ENCODE results near the gene SPTB. TPM values are rescaled to one million over a fixed set of nuclear protein-coding genes. Genes with fewer than 3 reads are reported as not detected.

The SPTB gene
- total RNA-seq, 1 donor from 2014 or later, result 1.8 TPM

DNA sequence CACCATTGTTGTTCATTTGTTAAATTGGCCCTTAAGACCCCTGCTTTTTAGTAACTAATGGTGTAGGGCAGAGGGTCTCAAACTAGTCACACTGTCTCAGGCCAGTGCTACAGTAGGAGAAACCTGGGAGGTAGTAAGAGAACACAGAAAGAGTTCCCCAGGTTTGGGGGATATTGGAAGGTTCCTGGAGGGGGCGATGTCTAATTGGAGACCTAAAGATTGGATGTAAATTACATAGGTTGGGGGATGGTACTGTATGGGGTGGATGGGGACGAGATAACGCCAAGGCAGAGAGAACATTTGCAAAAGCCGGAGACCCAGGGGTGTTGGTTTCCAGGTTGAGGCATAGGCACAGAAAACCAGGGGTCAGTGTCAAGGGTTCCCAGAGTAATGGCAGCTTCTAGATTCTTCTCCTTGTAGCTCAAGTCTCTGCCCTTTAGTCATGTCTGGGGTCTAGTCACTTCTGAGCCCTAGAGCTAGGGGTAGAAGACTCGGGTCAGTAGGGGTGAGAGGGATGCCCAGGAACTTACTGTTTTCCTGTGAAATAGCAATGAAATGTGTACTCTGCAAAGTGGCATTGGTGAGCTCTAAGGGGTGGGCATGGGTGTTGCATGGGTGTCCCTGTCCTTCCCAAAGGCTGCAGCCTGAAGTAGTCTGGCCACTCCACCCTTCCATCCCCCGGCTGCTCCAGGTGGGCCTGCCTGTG is 153.7 kb downstream of the SPTB start:
- H3K4me3 ChIP-seq (ENCODE audit: low read depth, low read length), result no peak overlapping the region
- TF ChIP-seq, protein P1, sequence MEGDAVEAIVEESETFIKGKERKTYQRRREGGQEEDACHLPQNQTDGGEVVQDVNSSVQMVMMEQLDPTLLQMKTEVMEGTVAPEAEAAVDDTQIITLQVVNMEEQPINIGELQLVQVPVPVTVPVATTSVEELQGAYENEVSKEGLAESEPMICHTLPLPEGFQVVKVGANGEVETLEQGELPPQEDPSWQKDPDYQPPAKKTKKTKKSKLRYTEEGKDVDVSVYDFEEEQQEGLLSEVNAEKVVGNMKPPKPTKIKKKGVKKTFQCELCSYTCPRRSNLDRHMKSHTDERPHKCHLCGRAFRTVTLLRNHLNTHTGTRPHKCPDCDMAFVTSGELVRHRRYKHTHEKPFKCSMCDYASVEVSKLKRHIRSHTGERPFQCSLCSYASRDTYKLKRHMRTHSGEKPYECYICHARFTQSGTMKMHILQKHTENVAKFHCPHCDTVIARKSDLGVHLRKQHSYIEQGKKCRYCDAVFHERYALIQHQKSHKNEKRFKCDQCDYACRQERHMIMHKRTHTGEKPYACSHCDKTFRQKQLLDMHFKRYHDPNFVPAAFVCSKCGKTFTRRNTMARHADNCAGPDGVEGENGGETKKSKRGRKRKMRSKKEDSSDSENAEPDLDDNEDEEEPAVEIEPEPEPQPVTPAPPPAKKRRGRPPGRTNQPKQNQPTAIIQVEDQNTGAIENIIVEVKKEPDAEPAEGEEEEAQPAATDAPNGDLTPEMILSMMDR (conservative IDR thresholded peaks at IDR 0.05; ENCODE audit: low read depth, low read length), result peak; percentile 18
- DNase-seq (ENCODE audit: low read depth), result no peak

DNA sequence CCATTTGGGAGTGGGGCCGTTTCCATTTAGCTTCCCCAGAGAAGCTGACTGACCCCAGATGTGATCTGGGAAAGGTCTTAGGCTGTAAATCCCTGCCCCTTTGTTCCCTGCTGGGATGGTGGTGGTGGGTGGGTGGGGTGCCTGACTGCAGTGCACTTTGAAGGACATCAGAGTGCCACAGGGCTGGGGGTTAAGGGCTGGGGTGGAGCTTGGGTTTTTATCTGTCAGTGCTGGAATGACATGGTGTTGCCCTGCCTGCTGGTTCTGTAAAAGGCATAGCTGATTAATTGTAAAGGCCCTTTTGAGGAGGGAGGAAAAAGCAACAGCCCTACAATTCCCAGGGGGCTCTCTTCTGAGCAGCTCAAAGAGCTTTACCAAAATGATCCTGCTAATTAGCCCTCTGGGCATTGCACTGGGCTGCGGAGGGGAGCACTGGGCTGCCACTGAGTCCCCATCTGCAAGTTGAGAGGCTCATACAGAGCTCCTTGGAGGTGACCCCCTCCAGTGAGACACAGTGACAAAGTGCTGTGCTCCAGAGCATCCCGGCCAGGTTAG is 154.4 kb downstream of the SPTB start:
- no peak overlapping the region for H3K4me3 ChIP-seq (ENCODE audit: low read depth, low read length)
- no peak for DNase-seq (ENCODE audit: low read depth)
- TF ChIP-seq, protein P1 (conservative IDR thresholded peaks at IDR 0.05; ENCODE audit: low read depth, low read length), result no peak

DNA sequence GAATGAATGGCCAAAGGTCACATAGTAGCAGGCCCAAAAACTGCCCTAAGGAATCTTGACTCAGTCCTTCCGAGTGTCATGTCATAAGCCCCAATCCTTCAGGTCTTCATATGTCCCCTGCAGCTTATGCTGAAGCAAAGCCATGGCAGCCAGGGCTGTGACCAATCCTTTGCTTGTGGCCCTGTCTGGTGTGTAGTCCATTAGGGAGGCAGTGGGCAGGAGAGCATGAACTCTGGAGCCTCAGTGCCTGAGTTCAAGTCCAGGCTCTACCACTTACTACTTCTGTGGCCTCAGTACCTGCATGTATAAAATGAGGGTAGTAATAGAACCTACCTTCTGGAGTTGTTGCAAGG is 155.2 kb downstream of the SPTB start:
- H3K4me3 ChIP-seq (ENCODE audit: low read depth, low read length), result no peak overlapping the region
- TF ChIP-seq, protein P1 (conservative IDR thresholded peaks at IDR 0.05; ENCODE audit: low read depth, low read length), result no peak
- DNase-seq (ENCODE audit: low read depth), result no peak

DNA sequence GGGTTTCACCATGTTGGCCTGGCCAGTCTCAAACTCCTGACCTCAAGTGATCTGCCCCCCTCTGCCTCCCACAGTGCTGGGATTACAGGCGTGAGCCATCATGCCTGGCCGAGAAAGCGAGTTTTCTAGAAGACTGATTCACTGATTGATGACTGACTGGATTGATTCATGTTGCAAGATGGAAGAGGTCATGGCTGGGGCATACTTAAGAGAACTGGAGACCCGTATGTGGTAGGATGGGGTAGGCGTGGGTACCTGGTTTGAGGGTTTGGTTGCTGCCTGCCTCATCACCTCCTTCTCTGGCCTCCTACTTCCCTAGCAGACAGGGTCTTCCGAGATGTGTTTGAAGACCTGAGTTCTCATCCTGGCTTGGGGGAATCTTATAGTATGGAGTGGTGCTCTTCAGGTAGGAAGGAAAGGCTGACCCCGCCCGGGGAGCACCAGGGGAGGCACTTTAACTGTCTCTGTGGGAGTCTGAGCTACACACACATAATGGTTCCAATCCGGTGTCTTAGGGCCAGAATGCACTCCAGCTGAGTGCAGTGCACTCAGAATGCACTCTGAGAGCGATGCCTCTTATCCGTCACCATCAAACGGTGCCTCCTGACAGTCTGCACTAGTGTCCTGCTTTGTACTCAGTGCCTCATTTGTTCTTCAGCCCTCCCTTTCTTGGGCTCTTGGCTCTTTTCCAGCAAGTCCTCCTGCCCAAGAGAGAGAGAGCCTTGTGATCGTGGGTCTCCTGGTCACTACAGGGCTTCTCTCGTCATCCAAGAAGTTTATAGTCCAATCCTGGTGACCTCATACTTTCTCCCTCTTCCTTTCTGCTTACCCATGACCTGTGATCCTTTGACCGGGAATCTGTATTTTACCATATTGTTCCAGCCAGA is 155.8 kb downstream of the SPTB start:
- DNase-seq (ENCODE audit: low read depth), result peak; percentile 77
- TF ChIP-seq, protein P1 (conservative IDR thresholded peaks at IDR 0.05; ENCODE audit: low read depth, low read length), result no peak
- H3K4me3 ChIP-seq (ENCODE audit: low read depth, low read length), result no peak overlapping the region

DNA sequence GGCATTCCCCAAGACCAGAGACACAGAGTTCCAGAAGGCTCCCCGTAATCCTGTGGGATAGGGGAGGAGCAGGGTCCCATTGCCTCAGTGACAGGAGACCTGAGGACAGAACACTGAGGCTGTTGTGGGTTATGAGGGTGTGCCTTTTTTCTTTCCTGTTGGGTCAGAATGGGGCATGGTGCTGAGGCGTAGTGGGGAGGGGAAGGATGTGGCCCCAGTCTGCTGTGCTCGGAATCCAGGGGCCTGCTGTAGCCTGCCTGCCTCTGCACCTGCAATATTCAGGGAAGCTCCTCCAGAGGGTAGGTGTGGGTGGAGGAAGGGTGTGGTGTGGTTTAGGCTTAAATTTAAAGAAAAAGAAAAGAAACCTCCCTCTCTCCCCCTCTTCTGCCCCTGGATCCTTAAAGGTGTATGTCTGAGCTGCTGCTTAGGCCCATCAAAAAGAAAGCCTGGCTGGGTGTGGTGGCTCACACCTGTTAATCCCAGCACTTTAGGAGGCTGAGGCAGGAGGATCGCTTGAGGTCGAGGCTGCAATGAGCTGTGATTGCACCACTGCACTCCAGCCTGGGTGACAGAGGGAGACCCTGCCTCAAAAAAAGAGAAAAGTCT is 156.8 kb downstream of the SPTB start:
- TF ChIP-seq, protein P1 (conservative IDR thresholded peaks at IDR 0.05; ENCODE audit: low read depth, low read length), result no peak
- DNase-seq (ENCODE audit: low read depth), result no peak
- no peak overlapping the region for H3K4me3 ChIP-seq (ENCODE audit: low read depth, low read length)

DNA sequence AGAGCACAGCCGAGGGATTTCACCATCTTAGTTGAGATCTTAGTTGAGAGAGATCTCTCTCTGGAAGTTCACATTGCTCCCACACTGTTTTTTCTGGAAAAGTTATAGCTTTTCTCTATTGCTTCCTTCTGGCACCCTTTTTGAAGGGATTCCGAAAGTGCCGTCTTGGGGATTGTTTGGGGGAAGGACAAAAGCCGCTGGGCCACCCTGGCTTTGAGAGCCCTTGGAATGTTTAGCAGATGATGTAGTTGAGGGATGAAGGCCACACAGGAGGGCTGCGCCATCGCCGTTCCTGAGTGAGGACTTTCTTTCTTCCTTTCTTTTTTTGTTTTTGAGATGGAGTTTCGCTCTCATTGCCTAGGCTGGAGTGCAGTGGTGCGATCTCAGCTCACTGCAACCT is 157.8 kb downstream of the SPTB start:
- TF ChIP-seq, protein P1 (conservative IDR thresholded peaks at IDR 0.05; ENCODE audit: low read depth, low read length), result no peak
- H3K4me3 ChIP-seq (ENCODE audit: low read depth, low read length), result no peak overlapping the region
- no peak for DNase-seq (ENCODE audit: low read depth)
